GM21737 (cell line): ENCODE measurements around the gene FAM149A.

Source experiments
- ATAC-seq: cut with Tn5 transposase; IDR thresholded peaks from one replicate; pipeline ENCODE4 v1.9.1; 2021; ENCODE audit warnings: mild to moderate bottlenecking, moderate library complexity; ENCODE audit not compliant: unreplicated experiment

The FAM149A gene

GRCh38 chr4:186200516-186200915 is 96.0 kb downstream of the FAM149A start:
- no peak for ATAC-seq

- ATAC-seq: no peak
Measured at GRCh38 chr4:186201010-186201409, 96.5 kb downstream of the FAM149A start.

GRCh38 chr4:186201535-186202230 is 97.2 kb downstream of the FAM149A start:
- peak; percentile 85 for ATAC-seq

- ATAC-seq: no peak
Measured at GRCh38 chr4:186202490-186203140, 98.1 kb downstream of the FAM149A start.

- no peak for ATAC-seq
Measured at GRCh38 chr4:186203406-186203805, 98.9 kb downstream of the FAM149A start.

- no peak for ATAC-seq
Measured at GRCh38 chr4:186204103-186204559, 99.6 kb downstream of the FAM149A start.

GRCh38 chr4:186204686-186205085 is 100.2 kb downstream of the FAM149A start:
- ATAC-seq: no peak

- ATAC-seq: no peak
Measured at GRCh38 chr4:186205156-186205555, 100.7 kb downstream of the FAM149A start.

GRCh38 chr4:186216465-186217024 is 112.0 kb downstream of the FAM149A start:
- ATAC-seq: no peak

- ATAC-seq: no peak
Measured at GRCh38 chr4:186217733-186218293, 113.3 kb downstream of the FAM149A start.

GRCh38 chr4:186221624-186222023 is 117.1 kb downstream of the FAM149A start:
- ATAC-seq: no peak
